ENCODE measurements around the gene SPATA19. TPM values are rescaled to one million over a fixed set of nuclear protein-coding genes. Genes with fewer than 3 reads are reported as not detected.

SPATA19 gene
- total RNA-seq, 1 experiment from 2014 or later, result not detected

GRCh38 chr11:133842730-133843129 lies 2.6 kb downstream of the SPATA19 start:
- intact Hi-C loops (cut with micrococcal nuclease; ENCODE audit: unreplicated experiment), result no loop called here
- no peak for DNase-seq (ENCODE audit: low spot score)
- no peak for TF ChIP-seq CTCF (conservative IDR thresholded peaks at IDR 0.05; ENCODE audit: low read depth, low read length)
- no peak for TF ChIP-seq EZH2 (IDR thresholded peaks at IDR 0.05; ENCODE audit: borderline replicate concordance, low read depth, low read length, poor library complexity, severe bottlenecking)
- H3K27ac ChIP-seq (ENCODE audit: low read depth, low read length, poor library complexity, severe bottlenecking), result no peak overlapping the region
- ChIA-PET CTCF (no interaction called here), POLR2A (ENCODE audit: low non-redundant PET) (interaction anchor here (0.5 kb wide), 1 partner anchor 1017 kb away, joined by 3 read pairs; no protein-coding TSS in a partner anchor)
- H3K27me3 ChIP-seq (replicated peaks; ENCODE audit: insufficient read depth, low read depth, low read length, poor library complexity), result peaks cover 11% of the 10 kb centered on the region
- BruUV-seq (replicated peaks), result no TSS peak
- H3K9me3 ChIP-seq (ENCODE audit: low read depth, low read length, poor library complexity, severe bottlenecking), result no peaks in the 10 kb centered on the region
- no peaks in the 10 kb centered on the region for H3K36me3 ChIP-seq (ENCODE audit: insufficient read depth, low read length, poor library complexity, severe bottlenecking)
- no peaks in the 10 kb centered on the region for H3K4me1 ChIP-seq (ENCODE audit: insufficient read depth, low read length, poor library complexity, severe bottlenecking)
- no peak overlapping the region for H3K4me3 ChIP-seq (ENCODE audit: low read depth, low read length, poor library complexity, severe bottlenecking)

DNA sequence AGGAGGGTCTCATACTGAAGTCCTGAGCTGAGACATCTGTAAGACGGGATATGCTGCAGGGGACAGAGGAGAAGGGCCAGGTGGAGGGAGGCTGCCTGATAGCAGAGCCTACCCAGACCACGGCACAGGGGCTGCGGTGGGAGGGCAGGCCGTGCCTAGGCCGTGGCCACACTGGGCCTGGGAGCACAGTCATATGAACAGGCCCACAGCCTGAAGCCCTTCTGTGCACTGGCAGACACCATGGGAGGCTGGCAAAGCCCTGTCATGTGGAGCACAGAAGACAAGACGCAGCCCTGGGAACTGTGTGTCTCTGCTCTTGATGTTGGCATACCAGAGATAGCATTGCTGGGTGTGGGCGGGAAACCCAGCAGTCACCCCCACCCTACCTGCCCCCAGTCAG lies 3.3 kb downstream of the SPATA19 start:
- no peak for DNase-seq (ENCODE audit: low spot score)
- no TSS peak for BruUV-seq (replicated peaks)

DNA sequence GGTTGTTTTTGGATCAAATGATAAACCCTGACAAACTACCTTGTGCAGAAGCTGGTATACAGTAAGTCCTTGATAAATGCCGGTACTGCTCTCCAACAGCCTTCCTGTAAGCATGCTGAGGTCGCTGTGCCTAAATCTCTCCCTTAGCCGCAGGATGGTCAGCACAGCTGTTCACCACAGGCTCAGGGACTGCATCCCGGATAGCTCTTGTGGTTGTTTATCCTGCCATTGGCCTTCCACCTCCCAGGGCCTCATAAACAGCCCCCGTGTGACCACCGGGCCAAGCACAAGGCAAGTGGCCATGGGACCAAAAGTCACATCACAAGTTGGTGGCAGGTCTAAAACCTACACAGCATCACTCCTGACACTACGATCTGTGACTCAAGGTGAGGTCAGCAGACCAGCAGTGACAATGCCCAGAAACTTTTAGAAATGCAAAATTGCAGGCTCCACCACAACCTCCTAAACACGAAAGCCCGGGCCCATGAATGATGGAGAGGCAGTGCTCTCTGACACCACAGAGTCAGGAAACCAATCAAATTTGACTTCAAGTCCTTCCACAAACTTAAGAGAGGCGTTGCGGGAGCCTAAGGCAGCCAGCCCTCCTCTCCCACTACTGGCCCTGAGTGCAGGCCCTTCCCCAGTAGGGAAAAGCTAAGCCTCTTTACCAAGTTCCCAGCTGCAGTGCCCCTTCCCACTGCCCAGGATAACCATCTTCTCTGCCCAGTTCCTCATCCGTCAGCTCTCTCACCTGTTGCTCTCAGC lies 3.9 kb downstream of the SPATA19 start:
- peaks cover 11% of the 10 kb centered on the region for H3K27me3 ChIP-seq (replicated peaks; ENCODE audit: insufficient read depth, low read depth, low read length, poor library complexity)
- intact Hi-C loops (cut with micrococcal nuclease; ENCODE audit: unreplicated experiment), result no loop called here
- ChIA-PET POLR2A (ENCODE audit: low non-redundant PET) (no interaction called here), CTCF (no interaction called here)
- H3K4me1 ChIP-seq (ENCODE audit: insufficient read depth, low read length, poor library complexity, severe bottlenecking), result no peaks in the 10 kb centered on the region
- H3K9me3 ChIP-seq (ENCODE audit: low read depth, low read length, poor library complexity, severe bottlenecking), result no peaks in the 10 kb centered on the region
- no peak for DNase-seq (ENCODE audit: low spot score)
- TF ChIP-seq CTCF (conservative IDR thresholded peaks at IDR 0.05; ENCODE audit: low read depth, low read length) (no peak), EZH2 (IDR thresholded peaks at IDR 0.05; ENCODE audit: borderline replicate concordance, low read depth, low read length, poor library complexity, severe bottlenecking) (no peak)
- H3K27ac ChIP-seq (ENCODE audit: low read depth, low read length, poor library complexity, severe bottlenecking), result no peak overlapping the region
- BruUV-seq (replicated peaks), result no TSS peak
- H3K36me3 ChIP-seq (ENCODE audit: insufficient read depth, low read length, poor library complexity, severe bottlenecking), result no peaks in the 10 kb centered on the region
- no peak overlapping the region for H3K4me3 ChIP-seq (ENCODE audit: low read depth, low read length, poor library complexity, severe bottlenecking)

More for the DNA sequence above, 3.3 kb downstream of the SPATA19 start:
- no peak overlapping the region for H3K27ac ChIP-seq (ENCODE audit: low read depth, low read length, poor library complexity, severe bottlenecking)
- ChIA-PET CTCF (no interaction called here), POLR2A (ENCODE audit: low non-redundant PET) (no interaction called here)
- TF ChIP-seq CTCF (conservative IDR thresholded peaks at IDR 0.05; ENCODE audit: low read depth, low read length) (no peak), EZH2 (IDR thresholded peaks at IDR 0.05; ENCODE audit: borderline replicate concordance, low read depth, low read length, poor library complexity, severe bottlenecking) (no peak)
- intact Hi-C loops (cut with micrococcal nuclease; ENCODE audit: unreplicated experiment), result no loop called here
- no peaks in the 10 kb centered on the region for H3K4me1 ChIP-seq (ENCODE audit: insufficient read depth, low read length, poor library complexity, severe bottlenecking)
- no peaks in the 10 kb centered on the region for H3K36me3 ChIP-seq (ENCODE audit: insufficient read depth, low read length, poor library complexity, severe bottlenecking)
- H3K9me3 ChIP-seq (ENCODE audit: low read depth, low read length, poor library complexity, severe bottlenecking), result no peaks in the 10 kb centered on the region
- peaks cover 11% of the 10 kb centered on the region for H3K27me3 ChIP-seq (replicated peaks; ENCODE audit: insufficient read depth, low read depth, low read length, poor library complexity)
- H3K4me3 ChIP-seq (ENCODE audit: low read depth, low read length, poor library complexity, severe bottlenecking), result no peak overlapping the region

Data from A673 (cell line).